GM23338 (cell line): Measurements from ENCODE around the gene PDXK. TPM values are rescaled to one million over a fixed set of nuclear protein-coding genes. Genes with fewer than 3 reads are reported as not detected.

Source experiments
- ATAC-seq: fragments of 200-7000 bp; cut with Tn5 transposase; 3 replicates; pipeline ENCODE4 v1.9.1; 2020
- DNase-seq: peaks from one replicate; pipeline ENCODE4 v3.0.0-alpha.2; 2015; ENCODE audit warnings: low spot score
- H2AFZ ChIP-seq: fragments of 200-600 bp; sonication (generic); 2 replicates; pipeline ENCODE4 v1.8.0; 2016; ENCODE audit warnings: antibody characterized with exemption, mild to moderate bottlenecking, moderate library complexity
- H3F3A ChIP-seq: fragments of 200-600 bp; sonication (generic); replicated peaks from 2 replicates; pipeline ENCODE4 v1.8.0; 2017; ENCODE audit warnings: antibody characterized with exemption, mixed run types, low read depth
- H3K27ac ChIP-seq: fragments of 200-600 bp; sonication (generic); 2 replicates; pipeline ENCODE4 v1.6.1; 2016; ENCODE audit warnings: low read depth
- H3K27me3 ChIP-seq: fragments of 200-600 bp; sonication (generic); 2 replicates; pipeline ENCODE4 v1.8.0; 2016; ENCODE audit warnings: mild to moderate bottlenecking, mixed run types, moderate library complexity; ENCODE audit not compliant: insufficient read depth
- H3K36me3 ChIP-seq: fragments of 200-600 bp; sonication (generic); 2 replicates; pipeline ENCODE4 v1.8.0; 2016; ENCODE audit warnings: mild to moderate bottlenecking; ENCODE audit not compliant: insufficient read depth
- H3K4me1 ChIP-seq: fragments of 200-600 bp; sonication (generic); 2 replicates; pipeline ENCODE4 v1.8.0; 2016; ENCODE audit warnings: mild to moderate bottlenecking, moderate library complexity; ENCODE audit not compliant: insufficient read depth
- H3K4me2 ChIP-seq: fragments of 200-600 bp; sonication (generic); 2 replicates; pipeline ENCODE4 v1.7.1; 2017; ENCODE audit warnings: mixed run types
- H3K4me3 ChIP-seq: fragments of 200-600 bp; sonication (generic); 2 replicates; pipeline ENCODE4 v1.6.1; 2016; ENCODE audit warnings: mixed run types
- H3K79me2 ChIP-seq: fragments of 200-600 bp; sonication (generic); replicated peaks from 2 replicates; pipeline ENCODE4 v1.8.0; 2017; ENCODE audit warnings: mild to moderate bottlenecking; ENCODE audit not compliant: insufficient read depth
- H3K9me2 ChIP-seq: fragments of 200-600 bp; sonication (generic); 2 replicates; pipeline ENCODE4 v1.8.0; 2017; ENCODE audit not compliant: insufficient read depth
- H4K20me1 ChIP-seq: fragments of 200-600 bp; sonication (generic); replicated peaks from 2 replicates; pipeline ENCODE4 v1.8.0; 2017; ENCODE audit warnings: mild to moderate bottlenecking; ENCODE audit not compliant: insufficient read depth
- H3K27ac Mint-ChIP-seq: 2 replicates; pipeline ENCODE4 v1.8.0; 2020; ENCODE audit warnings: inconsistent platforms, mild to moderate bottlenecking, moderate library complexity, mixed read lengths
- H3K27me3 Mint-ChIP-seq: 3 replicates; pipeline ENCODE4 v1.8.0; 2022; ENCODE audit warnings: low read depth, mild to moderate bottlenecking, moderate library complexity, mixed read lengths, inconsistent platforms; ENCODE audit not compliant: insufficient read depth, poor library complexity
- H3K36me3 Mint-ChIP-seq: 3 replicates; pipeline ENCODE4 v1.8.0; 2021; ENCODE audit warnings: low read depth, mild to moderate bottlenecking, inconsistent platforms, moderate library complexity, mixed read lengths
- H3K4me1 Mint-ChIP-seq: 3 replicates; pipeline ENCODE4 v1.8.0; 2020; ENCODE audit warnings: mild to moderate bottlenecking, inconsistent platforms, mixed read lengths
- H3K4me3 Mint-ChIP-seq: 3 replicates; pipeline ENCODE4 v1.8.0; 2021; ENCODE audit warnings: moderate library complexity, mild to moderate bottlenecking, inconsistent platforms, mixed read lengths
- H3K9me3 Mint-ChIP-seq: 3 replicates; pipeline ENCODE4 v1.8.0; 2020; ENCODE audit warnings: moderate library complexity, mild to moderate bottlenecking, inconsistent platforms, mixed read lengths
- CREB1 ChIP-seq: fragments of 250-450 bp; sonication (Bioruptor Pico); IDR thresholded peaks from 2 replicates; pipeline ENCODE4 v1.5.0; 2020; ENCODE audit warnings: low read depth, mild to moderate bottlenecking, moderate library complexity
- EZH2 ChIP-seq: fragments of 200-600 bp; sonication (generic); IDR thresholded peaks from one replicate; pipeline ENCODE4 v1.8.0; 2017; ENCODE audit warnings: antibody characterized with exemption, mild to moderate bottlenecking, low read depth; ENCODE audit not compliant: unreplicated experiment
- EZH2phosphoT487 ChIP-seq: fragments of 200-600 bp; sonication (generic); IDR thresholded peaks from one replicate; pipeline ENCODE4 v1.8.1; 2018; ENCODE audit warnings: antibody characterized with exemption; ENCODE audit not compliant: unreplicated experiment
- JUNB ChIP-seq: IDR thresholded peaks from one replicate; pipeline ENCODE4 v1.6.1; 2016; ENCODE audit warnings: antibody characterized with exemption; ENCODE audit not compliant: unreplicated experiment
- NANOG ChIP-seq: IDR thresholded peaks from 2 replicates; pipeline ENCODE4 v1.6.1; 2016; ENCODE audit warnings: antibody characterized with exemption, borderline replicate concordance
- POLR2AphosphoS5 ChIP-seq: IDR thresholded peaks from 2 replicates; pipeline ENCODE4 v1.6.1; 2016; ENCODE audit warnings: antibody characterized with exemption, low read depth
- STAT1 ChIP-seq: IDR thresholded peaks from one replicate; pipeline ENCODE4 v1.6.1; 2016; ENCODE audit warnings: antibody characterized with exemption; ENCODE audit not compliant: unreplicated experiment
- ZNF114 ChIP-seq: fragments of 250-450 bp; sonication (Bioruptor Pico); IDR thresholded peaks from 2 replicates; pipeline ENCODE4 v1.5.0; 2020; ENCODE audit warnings: mild to moderate bottlenecking, moderate library complexity
- ZNF331 ChIP-seq: fragments of 250-450 bp; sonication (Bioruptor Pico); IDR thresholded peaks from 2 replicates; pipeline ENCODE4 v1.5.0; 2020; ENCODE audit warnings: low read depth, mild to moderate bottlenecking, moderate library complexity
- polyA plus RNA-seq: library from polyadenylated mRNA; unstranded; fragments of >200 nt; fragmentation: Nextera tagmentation; extraction: Ambion mirVana; gene quantifications from 2 replicates; pipeline ENCODE4 v1.2.1, GENCODE V29; 2016
- total RNA-seq: library from RNA; depleted of rRNA; stranded (reverse); fragments of >200 nt; shearing (Covaris generic); gene quantifications from 2 replicates; pipeline ENCODE4 v1.2.3, GENCODE V29; 2014
- TF ChIP-seq, protein P1 (sequence below): IDR thresholded peaks from one replicate; pipeline ENCODE4 v1.6.1; 2018; ENCODE audit warnings: antibody characterized with exemption; ENCODE audit not compliant: unreplicated experiment
- TF ChIP-seq, protein P2 (sequence below): fragments of 250-450 bp; sonication (Bioruptor Pico); IDR thresholded peaks from 2 replicates; pipeline ENCODE4 v1.5.0; 2020; ENCODE audit warnings: mild to moderate bottlenecking, moderate library complexity
- TF ChIP-seq, protein P3 (sequence below): IDR thresholded peaks from 2 replicates; pipeline ENCODE4 v1.6.1; 2016; ENCODE audit warnings: antibody characterized with exemption
- TF ChIP-seq, protein P4 (sequence below), 2 experiments: fragments of 200-600 bp in 1 of 2; sonication (generic) in 1 of 2; conservative IDR thresholded peaks; 2 replicates each; pipeline versions ENCODE4 v1.5.1 to v1.6.1; 2016 to 2017; ENCODE audit warnings: antibody characterized with exemption in 2 of 2, low read depth in 2 of 2, mild to moderate bottlenecking in 2 of 2, moderate library complexity in 1 of 2

PDXK gene
- total and polyA plus RNA-seq, 2 experiments from 2014 or later: 53.2 to 66.3 TPM

DNA sequence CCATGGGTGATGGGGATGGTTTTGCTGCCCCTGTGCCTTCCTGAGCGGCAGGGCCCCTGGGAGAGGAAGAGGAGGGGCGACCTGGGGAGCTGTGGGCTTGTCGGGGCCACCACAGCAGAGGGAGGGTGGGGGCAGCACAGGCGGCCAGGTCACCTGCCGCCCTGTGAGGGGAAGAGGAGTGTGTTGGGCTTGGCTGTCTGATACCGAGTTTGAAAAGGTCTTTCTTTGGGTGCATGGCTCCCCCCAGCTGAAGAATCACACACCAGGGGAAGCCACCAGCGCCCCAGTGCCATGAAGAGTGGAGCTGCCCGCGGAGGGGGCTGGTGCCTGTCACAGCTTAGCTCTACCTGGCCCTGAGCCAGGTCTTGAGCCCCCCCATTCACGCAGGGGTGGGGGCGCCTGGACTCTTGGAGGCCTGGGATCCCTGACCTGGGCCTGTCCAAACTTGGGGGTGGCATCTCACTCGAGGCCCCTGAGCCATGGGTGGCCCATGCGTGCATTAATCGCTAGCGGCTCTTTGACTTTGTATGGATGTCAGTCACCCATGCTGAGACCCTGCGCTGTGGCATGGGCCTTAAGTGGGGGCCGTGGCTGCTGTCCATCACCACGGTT lies 30.8 kb downstream of the PDXK start:
- H3K4me3 Mint-ChIP-seq: no peak overlapping the region
- peaks cover 47% of the 10 kb centered on the region for H3K36me3 Mint-ChIP-seq

More for the DNA sequence above, 30.8 kb downstream of the PDXK start:
- Histone ChIP-seq H3K4me2 (no peak overlapping the region), H4K20me1 (peaks cover 4% of the 10 kb centered on the region; the same call in 1 of the 2 replicates), H3F3A (no peaks in the 10 kb centered on the region), H3K79me2 (no peaks in the 10 kb centered on the region), H3K4me1 (no peaks in the 10 kb centered on the region), H2AFZ (no peak overlapping the region), H3K4me3 (no peak overlapping the region), H3K27ac (no peak overlapping the region), H3K9me2 (no peaks in the 10 kb centered on the region), H3K27me3 (no peaks in the 10 kb centered on the region), H3K36me3 (no peaks in the 10 kb centered on the region)
- TF ChIP-seq EZH2phosphoT487 (no peak), ZNF331 (CRISPR knock-in tag) (no peak), NANOG (no peak), EZH2 (no peak), ZNF114 (CRISPR knock-in tag) (no peak), POLR2AphosphoS5 (no peak), JUNB (no peak), STAT1 (no peak), CREB1 (CRISPR knock-in tag) (no peak)
- TF ChIP-seq, protein P1, sequence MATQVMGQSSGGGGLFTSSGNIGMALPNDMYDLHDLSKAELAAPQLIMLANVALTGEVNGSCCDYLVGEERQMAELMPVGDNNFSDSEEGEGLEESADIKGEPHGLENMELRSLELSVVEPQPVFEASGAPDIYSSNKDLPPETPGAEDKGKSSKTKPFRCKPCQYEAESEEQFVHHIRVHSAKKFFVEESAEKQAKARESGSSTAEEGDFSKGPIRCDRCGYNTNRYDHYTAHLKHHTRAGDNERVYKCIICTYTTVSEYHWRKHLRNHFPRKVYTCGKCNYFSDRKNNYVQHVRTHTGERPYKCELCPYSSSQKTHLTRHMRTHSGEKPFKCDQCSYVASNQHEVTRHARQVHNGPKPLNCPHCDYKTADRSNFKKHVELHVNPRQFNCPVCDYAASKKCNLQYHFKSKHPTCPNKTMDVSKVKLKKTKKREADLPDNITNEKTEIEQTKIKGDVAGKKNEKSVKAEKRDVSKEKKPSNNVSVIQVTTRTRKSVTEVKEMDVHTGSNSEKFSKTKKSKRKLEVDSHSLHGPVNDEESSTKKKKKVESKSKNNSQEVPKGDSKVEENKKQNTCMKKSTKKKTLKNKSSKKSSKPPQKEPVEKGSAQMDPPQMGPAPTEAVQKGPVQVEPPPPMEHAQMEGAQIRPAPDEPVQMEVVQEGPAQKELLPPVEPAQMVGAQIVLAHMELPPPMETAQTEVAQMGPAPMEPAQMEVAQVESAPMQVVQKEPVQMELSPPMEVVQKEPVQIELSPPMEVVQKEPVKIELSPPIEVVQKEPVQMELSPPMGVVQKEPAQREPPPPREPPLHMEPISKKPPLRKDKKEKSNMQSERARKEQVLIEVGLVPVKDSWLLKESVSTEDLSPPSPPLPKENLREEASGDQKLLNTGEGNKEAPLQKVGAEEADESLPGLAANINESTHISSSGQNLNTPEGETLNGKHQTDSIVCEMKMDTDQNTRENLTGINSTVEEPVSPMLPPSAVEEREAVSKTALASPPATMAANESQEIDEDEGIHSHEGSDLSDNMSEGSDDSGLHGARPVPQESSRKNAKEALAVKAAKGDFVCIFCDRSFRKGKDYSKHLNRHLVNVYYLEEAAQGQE: no peak
- TF ChIP-seq, protein P2, sequence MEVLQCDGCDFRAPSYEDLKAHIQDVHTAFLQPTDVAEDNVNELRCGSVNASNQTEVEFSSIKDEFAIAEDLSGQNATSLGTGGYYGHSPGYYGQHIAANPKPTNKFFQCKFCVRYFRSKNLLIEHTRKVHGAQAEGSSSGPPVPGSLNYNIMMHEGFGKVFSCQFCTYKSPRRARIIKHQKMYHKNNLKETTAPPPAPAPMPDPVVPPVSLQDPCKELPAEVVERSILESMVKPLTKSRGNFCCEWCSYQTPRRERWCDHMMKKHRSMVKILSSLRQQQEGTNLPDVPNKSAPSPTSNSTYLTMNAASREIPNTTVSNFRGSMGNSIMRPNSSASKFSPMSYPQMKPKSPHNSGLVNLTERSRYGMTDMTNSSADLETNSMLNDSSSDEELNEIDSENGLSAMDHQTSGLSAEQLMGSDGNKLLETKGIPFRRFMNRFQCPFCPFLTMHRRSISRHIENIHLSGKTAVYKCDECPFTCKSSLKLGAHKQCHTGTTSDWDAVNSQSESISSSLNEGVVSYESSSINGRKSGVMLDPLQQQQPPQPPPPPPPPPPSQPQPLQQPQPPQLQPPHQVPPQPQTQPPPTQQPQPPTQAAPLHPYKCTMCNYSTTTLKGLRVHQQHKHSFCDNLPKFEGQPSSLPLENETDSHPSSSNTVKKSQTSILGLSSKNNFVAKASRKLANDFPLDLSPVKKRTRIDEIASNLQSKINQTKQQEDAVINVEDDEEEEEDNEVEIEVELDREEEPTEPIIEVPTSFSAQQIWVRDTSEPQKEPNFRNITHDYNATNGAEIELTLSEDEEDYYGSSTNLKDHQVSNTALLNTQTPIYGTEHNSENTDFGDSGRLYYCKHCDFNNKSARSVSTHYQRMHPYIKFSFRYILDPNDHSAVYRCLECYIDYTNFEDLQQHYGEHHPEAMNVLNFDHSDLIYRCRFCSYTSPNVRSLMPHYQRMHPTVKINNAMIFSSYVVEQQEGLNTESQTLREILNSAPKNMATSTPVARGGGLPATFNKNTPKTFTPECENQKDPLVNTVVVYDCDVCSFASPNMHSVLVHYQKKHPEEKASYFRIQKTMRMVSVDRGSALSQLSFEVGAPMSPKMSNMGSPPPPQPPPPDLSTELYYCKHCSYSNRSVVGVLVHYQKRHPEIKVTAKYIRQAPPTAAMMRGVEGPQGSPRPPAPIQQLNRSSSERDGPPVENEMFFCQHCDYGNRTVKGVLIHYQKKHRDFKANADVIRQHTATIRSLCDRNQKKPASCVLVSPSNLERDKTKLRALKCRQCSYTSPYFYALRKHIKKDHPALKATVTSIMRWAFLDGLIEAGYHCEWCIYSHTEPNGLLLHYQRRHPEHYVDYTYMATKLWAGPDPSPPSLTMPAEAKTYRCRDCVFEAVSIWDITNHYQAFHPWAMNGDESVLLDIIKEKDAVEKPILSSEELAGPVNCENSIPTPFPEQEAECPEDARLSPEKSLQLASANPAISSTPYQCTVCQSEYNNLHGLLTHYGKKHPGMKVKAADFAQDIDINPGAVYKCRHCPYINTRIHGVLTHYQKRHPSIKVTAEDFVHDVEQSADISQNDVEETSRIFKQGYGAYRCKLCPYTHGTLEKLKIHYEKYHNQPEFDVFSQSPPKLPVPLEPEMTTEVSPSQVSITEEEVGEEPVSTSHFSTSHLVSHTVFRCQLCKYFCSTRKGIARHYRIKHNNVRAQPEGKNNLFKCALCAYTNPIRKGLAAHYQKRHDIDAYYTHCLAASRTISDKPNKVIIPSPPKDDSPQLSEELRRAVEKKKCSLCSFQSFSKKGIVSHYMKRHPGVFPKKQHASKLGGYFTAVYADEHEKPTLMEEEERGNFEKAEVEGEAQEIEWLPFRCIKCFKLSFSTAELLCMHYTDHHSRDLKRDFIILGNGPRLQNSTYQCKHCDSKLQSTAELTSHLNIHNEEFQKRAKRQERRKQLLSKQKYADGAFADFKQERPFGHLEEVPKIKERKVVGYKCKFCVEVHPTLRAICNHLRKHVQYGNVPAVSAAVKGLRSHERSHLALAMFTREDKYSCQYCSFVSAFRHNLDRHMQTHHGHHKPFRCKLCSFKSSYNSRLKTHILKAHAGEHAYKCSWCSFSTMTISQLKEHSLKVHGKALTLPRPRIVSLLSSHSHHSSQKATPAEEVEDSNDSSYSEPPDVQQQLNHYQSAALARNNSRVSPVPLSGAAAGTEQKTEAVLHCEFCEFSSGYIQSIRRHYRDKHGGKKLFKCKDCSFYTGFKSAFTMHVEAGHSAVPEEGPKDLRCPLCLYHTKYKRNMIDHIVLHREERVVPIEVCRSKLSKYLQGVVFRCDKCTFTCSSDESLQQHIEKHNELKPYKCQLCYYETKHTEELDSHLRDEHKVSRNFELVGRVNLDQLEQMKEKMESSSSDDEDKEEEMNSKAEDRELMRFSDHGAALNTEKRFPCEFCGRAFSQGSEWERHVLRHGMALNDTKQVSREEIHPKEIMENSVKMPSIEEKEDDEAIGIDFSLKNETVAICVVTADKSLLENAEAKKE (CRISPR knock-in tag): no peak
- TF ChIP-seq, protein P3, sequence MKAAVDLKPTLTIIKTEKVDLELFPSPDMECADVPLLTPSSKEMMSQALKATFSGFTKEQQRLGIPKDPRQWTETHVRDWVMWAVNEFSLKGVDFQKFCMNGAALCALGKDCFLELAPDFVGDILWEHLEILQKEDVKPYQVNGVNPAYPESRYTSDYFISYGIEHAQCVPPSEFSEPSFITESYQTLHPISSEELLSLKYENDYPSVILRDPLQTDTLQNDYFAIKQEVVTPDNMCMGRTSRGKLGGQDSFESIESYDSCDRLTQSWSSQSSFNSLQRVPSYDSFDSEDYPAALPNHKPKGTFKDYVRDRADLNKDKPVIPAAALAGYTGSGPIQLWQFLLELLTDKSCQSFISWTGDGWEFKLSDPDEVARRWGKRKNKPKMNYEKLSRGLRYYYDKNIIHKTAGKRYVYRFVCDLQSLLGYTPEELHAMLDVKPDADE: no peak
- TF ChIP-seq, protein P4, sequence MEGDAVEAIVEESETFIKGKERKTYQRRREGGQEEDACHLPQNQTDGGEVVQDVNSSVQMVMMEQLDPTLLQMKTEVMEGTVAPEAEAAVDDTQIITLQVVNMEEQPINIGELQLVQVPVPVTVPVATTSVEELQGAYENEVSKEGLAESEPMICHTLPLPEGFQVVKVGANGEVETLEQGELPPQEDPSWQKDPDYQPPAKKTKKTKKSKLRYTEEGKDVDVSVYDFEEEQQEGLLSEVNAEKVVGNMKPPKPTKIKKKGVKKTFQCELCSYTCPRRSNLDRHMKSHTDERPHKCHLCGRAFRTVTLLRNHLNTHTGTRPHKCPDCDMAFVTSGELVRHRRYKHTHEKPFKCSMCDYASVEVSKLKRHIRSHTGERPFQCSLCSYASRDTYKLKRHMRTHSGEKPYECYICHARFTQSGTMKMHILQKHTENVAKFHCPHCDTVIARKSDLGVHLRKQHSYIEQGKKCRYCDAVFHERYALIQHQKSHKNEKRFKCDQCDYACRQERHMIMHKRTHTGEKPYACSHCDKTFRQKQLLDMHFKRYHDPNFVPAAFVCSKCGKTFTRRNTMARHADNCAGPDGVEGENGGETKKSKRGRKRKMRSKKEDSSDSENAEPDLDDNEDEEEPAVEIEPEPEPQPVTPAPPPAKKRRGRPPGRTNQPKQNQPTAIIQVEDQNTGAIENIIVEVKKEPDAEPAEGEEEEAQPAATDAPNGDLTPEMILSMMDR (conservative IDR thresholded peaks at IDR 0.05; ENCODE audit: low read depth in 2 of 2): no peak
- Mint-ChIP-seq H3K27ac (no peak overlapping the region), H3K9me3 (no peaks in the 10 kb centered on the region), H3K27me3 (peaks cover 7% of the 10 kb centered on the region), H3K4me1 (no peaks in the 10 kb centered on the region)
- DNase-seq (no peak), ATAC-seq (no peak)
